ENCODE data around the gene HOXD9. TPM values are rescaled to one million over a fixed set of nuclear protein-coding genes. Genes with fewer than 3 reads are reported as not detected.
A peak's percentile ranks its signal among the peaks of the same experiment; 100 is the strongest.

The HOXD9 gene
- total RNA-seq, 1 experiment from 2014 or later, result not detected

GRCh38 chr2:176093145-176093897 is 29.2 kb upstream of the HOXD9 start:
- DNase-seq, result no peak
- H3K4me1 ChIP-seq, result peaks cover 15% of the 10 kb centered on the region
- TF ChIP-seq CTCF (IDR thresholded peaks at IDR 0.05; ENCODE audit: insufficient read depth in 1 of 2, low read depth in 1 of 2, low read length in 1 of 2, severe bottlenecking in 1 of 2, unreplicated experiment in 1 of 2), result peak in 1 of 2 experiments; percentile 14
- ChIA-PET CTCF (interaction anchor here (0.7 kb wide), 1 partner anchor 33 kb away, joined by 3 read pairs; no protein-coding TSS in a partner anchor), POLR2A (no interaction called here)
- no peak overlapping the region for H3K27ac Mint-ChIP-seq (ENCODE audit: unreplicated experiment)
- no peaks in the 10 kb centered on the region for H3K9me3 ChIP-seq
- H3K36me3 Mint-ChIP-seq (ENCODE audit: insufficient read depth, unreplicated experiment), result no peaks in the 10 kb centered on the region
- H3K4me3 Mint-ChIP-seq (ENCODE audit: unreplicated experiment), result peak overlapping the region; percentile 68
- BruUV-seq (replicated peaks), result no TSS peak
- H3K27me3 Mint-ChIP-seq (ENCODE audit: insufficient read depth, unreplicated experiment), result peaks cover 43% of the 10 kb centered on the region
- no peaks in the 10 kb centered on the region for H3K9me3 Mint-ChIP-seq (ENCODE audit: unreplicated experiment)
- peaks cover 14% of the 10 kb centered on the region for H3K27me3 ChIP-seq (replicated peaks; ENCODE audit: control insufficient read depth, insufficient read depth, low read length)
- intact Hi-C loops (cut with micrococcal nuclease; ENCODE audit: unreplicated experiment), result loop anchor here (10.0 kb wide), 2 partner anchors 489 to 1059 kb away; no protein-coding TSS in a partner anchor
- no peaks in the 10 kb centered on the region for H3K36me3 ChIP-seq (ENCODE audit: control insufficient read depth, insufficient read depth, low read length)
- no peaks in the 10 kb centered on the region for H3K4me1 Mint-ChIP-seq (ENCODE audit: low read depth, unreplicated experiment)
- H3K4me3 ChIP-seq (ENCODE audit: low read depth, low read length), result peak overlapping the region; percentile 36

GRCh38 chr2:176093898-176094249 is 28.6 kb upstream of the HOXD9 start:
- Mint-ChIP-seq H3K4me1 (ENCODE audit: low read depth, unreplicated experiment) (no peaks in the 10 kb centered on the region), H3K27ac (ENCODE audit: unreplicated experiment) (no peak overlapping the region), H3K4me3 (ENCODE audit: unreplicated experiment) (peak overlapping the region; percentile 68), H3K27me3 (ENCODE audit: insufficient read depth, unreplicated experiment) (peaks cover 44% of the 10 kb centered on the region), H3K36me3 (ENCODE audit: insufficient read depth, unreplicated experiment) (no peaks in the 10 kb centered on the region), H3K9me3 (ENCODE audit: unreplicated experiment) (no peaks in the 10 kb centered on the region)
- H3K4me1 ChIP-seq, result peaks cover 13% of the 10 kb centered on the region
- no peak for DNase-seq
- intact Hi-C loops (cut with micrococcal nuclease; ENCODE audit: unreplicated experiment), result loop anchor here (10.0 kb wide), 2 partner anchors 489 to 1059 kb away; no protein-coding TSS in a partner anchor
- no peaks in the 10 kb centered on the region for H3K36me3 ChIP-seq (ENCODE audit: control insufficient read depth, insufficient read depth, low read length)
- no peak overlapping the region for H3K4me3 ChIP-seq (ENCODE audit: low read depth, low read length)
- H3K9me3 ChIP-seq, result no peaks in the 10 kb centered on the region
- peaks cover 14% of the 10 kb centered on the region for H3K27me3 ChIP-seq (replicated peaks; ENCODE audit: control insufficient read depth, insufficient read depth, low read length)
- ChIA-PET POLR2A (no interaction called here), CTCF (interaction anchor here (0.7 kb wide), 1 partner anchor 32 kb away, joined by 3 read pairs; no protein-coding TSS in a partner anchor)
- TF ChIP-seq CTCF (IDR thresholded peaks at IDR 0.05; ENCODE audit: insufficient read depth in 1 of 2, low read depth in 1 of 2, low read length in 1 of 2, severe bottlenecking in 1 of 2, unreplicated experiment in 1 of 2), result no peak
- no TSS peak for BruUV-seq (replicated peaks)

- CTCF ChIA-PET, result interaction anchor here (0.7 kb wide), 1 partner anchor 32 kb away, joined by 3 read pairs; no protein-coding TSS in a partner anchor
- no peak for TF ChIP-seq CTCF (IDR thresholded peaks at IDR 0.05; ENCODE audit: insufficient read depth in 1 of 2, low read depth in 1 of 2, low read length in 1 of 2, severe bottlenecking in 1 of 2, unreplicated experiment in 1 of 2)
- H3K27ac Mint-ChIP-seq (ENCODE audit: unreplicated experiment), result no peak overlapping the region
- Histone ChIP-seq H3K4me1 (peaks cover 13% of the 10 kb centered on the region), H3K27me3 (replicated peaks; ENCODE audit: control insufficient read depth, insufficient read depth, low read length) (peaks cover 14% of the 10 kb centered on the region), H3K9me3 (no peaks in the 10 kb centered on the region), H3K36me3 (ENCODE audit: control insufficient read depth, insufficient read depth, low read length) (no peaks in the 10 kb centered on the region), H3K4me3 (ENCODE audit: low read depth, low read length) (no peak overlapping the region)
- H3K4me1 Mint-ChIP-seq (ENCODE audit: low read depth, unreplicated experiment), result no peaks in the 10 kb centered on the region
- no peaks in the 10 kb centered on the region for H3K9me3 Mint-ChIP-seq (ENCODE audit: unreplicated experiment)
- no peaks in the 10 kb centered on the region for H3K36me3 Mint-ChIP-seq (ENCODE audit: insufficient read depth, unreplicated experiment)
- DNase-seq, result no peak
- no TSS peak for BruUV-seq (replicated peaks)
- intact Hi-C loops (cut with micrococcal nuclease; ENCODE audit: unreplicated experiment), result loop anchor here (10.0 kb wide), 2 partner anchors 490 to 1060 kb away; no protein-coding TSS in a partner anchor
- no peak overlapping the region for H3K4me3 Mint-ChIP-seq (ENCODE audit: unreplicated experiment)
- POLR2A ChIA-PET, result no interaction called here
- peaks cover 45% of the 10 kb centered on the region for H3K27me3 Mint-ChIP-seq (ENCODE audit: insufficient read depth, unreplicated experiment)
Measured at GRCh38 chr2:176094349-176094748, 28.2 kb upstream of the HOXD9 start.

Measured in Caco-2 (cell line).